ENCODE results near the gene ALOX15B. TPM values are rescaled to one million over a fixed set of nuclear protein-coding genes. Genes with fewer than 3 reads are reported as not detected.
A peak's percentile ranks its signal among the peaks of the same experiment; 100 is the strongest.

Gene ALOX15B
- total and polyA plus RNA-seq, 10 donors: 0.13 to 7.8 (median 2.7) TPM

DNA sequence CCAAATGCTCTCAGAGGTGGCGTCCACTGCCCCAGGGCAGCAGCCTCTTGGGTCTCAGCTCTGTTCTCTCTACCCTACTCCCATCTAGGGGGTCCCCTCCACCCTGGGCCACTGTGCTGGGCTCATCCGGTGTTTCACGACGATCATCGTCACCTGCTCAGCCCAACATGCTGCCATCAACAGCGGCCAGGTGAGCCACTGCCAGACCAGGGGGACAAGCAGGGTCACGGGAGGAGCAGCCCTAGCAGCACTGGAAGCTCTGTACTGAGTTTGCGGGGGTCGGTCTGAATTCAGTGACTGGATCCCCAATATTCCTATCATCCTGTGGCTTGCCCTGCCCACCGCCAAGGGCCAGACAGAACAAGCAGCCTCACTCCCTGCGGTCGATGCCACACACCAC, 32.6 kb downstream of the ALOX15B start:
- intact Hi-C loops (cut with DNase I; ENCODE audit: low total_unique reads): loop anchor here (10.0 kb wide), 1 partner anchor 233 kb away; no protein-coding TSS in a partner anchor

DNA sequence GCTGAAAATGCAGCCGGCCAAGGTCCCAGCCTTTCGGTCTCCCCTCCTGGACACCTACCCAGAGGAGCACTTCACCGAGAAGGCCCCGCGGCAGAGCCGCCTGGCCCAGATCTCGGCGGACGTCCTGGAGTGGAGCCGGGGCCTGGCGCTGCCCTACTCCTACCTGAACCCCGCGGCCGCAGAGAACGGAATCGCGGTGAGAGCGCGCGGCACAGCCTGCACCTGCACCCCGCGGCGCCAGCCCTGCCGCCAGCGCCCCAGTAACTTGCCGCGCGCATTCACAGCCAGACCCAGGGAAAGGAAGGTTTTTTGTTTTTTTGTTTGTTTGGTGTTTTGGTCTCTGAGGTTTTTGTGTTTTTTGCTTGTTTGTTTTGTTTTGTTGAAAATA, 33.5 kb downstream of the ALOX15B start:
- H3K27me3 ChIP-seq (replicated peaks in 1 of 7): peaks cover 0 to 77% (median 56%) of the 10 kb centered on the region in 7 donors
- TF ChIP-seq POLR2AphosphoS5 (IDR thresholded peaks at IDR 0.05) (no peak), POLR2A (IDR thresholded peaks at IDR 0.05) (no peak)
- WGBS, 5 donors: 8 to 11% (median 9%) methylated on average over 23 to 28 of the region's 28 CpGs
- no peaks in the 10 kb centered on the region for H3K36me3 ChIP-seq
- peak overlapping the region in 2 of 8 donors; percentile 9 to 59 for H3K4me3 ChIP-seq
- intact Hi-C loops (cut with DNase I; ENCODE audit: low total_unique reads): loop anchor here (10.0 kb wide), 1 partner anchor 232 kb away; no protein-coding TSS in a partner anchor
- H3K27ac ChIP-seq: no peak overlapping the region
- H3K4me1 ChIP-seq: peaks cover 7 to 41% (median 25%) of the 10 kb centered on the region in 6 donors
- no peaks in the 10 kb centered on the region for H3K9me3 ChIP-seq
- peak; percentile 73 for DNase-seq

More for the DNA sequence above, 32.6 kb downstream of the ALOX15B start:
- Histone ChIP-seq H3K9me3 (no peaks in the 10 kb centered on the region), H3K27me3 (replicated peaks in 1 of 7) (peaks cover 0 to 73% (median 49%) of the 10 kb centered on the region in 7 donors), H3K27ac (no peak overlapping the region), H3K4me3 (no peak overlapping the region), H3K36me3 (no peaks in the 10 kb centered on the region), H3K4me1 (peaks cover 7 to 41% (median 25%) of the 10 kb centered on the region in 6 donors)
- WGBS, 5 donors: 88 to 93% (median 92%) methylated on average over 10 to 12 of the region's 12 CpGs
- TF ChIP-seq, protein P1, sequence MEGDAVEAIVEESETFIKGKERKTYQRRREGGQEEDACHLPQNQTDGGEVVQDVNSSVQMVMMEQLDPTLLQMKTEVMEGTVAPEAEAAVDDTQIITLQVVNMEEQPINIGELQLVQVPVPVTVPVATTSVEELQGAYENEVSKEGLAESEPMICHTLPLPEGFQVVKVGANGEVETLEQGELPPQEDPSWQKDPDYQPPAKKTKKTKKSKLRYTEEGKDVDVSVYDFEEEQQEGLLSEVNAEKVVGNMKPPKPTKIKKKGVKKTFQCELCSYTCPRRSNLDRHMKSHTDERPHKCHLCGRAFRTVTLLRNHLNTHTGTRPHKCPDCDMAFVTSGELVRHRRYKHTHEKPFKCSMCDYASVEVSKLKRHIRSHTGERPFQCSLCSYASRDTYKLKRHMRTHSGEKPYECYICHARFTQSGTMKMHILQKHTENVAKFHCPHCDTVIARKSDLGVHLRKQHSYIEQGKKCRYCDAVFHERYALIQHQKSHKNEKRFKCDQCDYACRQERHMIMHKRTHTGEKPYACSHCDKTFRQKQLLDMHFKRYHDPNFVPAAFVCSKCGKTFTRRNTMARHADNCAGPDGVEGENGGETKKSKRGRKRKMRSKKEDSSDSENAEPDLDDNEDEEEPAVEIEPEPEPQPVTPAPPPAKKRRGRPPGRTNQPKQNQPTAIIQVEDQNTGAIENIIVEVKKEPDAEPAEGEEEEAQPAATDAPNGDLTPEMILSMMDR (IDR thresholded peaks at IDR 0.05 in 8 of 11, conservative IDR thresholded peaks at IDR 0.05 in 3 of 11): no peak
- no peak for TF ChIP-seq POLR2AphosphoS5 (IDR thresholded peaks at IDR 0.05)
- no peak for TF ChIP-seq POLR2A (IDR thresholded peaks at IDR 0.05)
- DNase-seq: peak; percentile 47

DNA sequence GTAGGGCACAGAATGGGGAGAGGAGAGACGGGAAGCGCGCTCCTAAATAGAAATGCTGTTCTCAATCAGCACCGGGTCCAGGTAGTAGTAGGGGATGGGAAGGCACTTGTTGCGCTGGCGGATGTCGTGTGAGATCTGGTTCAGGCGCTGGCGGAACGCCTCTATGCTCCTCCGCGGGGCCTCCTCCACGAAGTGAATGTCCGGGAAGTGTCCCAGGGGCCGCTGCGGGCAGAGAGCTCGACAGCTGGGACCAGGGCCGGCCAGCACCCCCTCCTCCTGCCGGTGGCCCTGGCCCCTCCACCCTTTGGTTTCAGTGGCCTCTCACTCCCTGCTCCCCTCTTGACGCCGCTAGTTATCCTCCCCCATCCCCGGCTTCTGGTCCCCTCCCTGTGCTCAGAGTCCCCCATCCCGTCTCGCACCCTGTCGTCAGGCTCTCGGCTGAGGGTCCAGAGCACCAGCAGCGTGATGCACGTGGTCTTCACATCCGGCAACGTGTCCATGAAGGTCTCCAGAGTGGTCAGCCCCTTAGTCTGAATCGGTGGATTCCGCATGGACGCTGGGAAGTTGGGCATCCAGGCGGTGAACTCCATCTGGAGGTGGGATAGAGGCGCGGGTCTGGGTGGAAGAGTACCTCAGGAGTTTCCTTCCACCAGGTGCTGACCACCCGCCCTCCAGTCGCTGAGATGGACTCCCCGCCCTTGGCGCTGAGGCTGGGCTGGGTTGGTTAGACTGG, 34.0 kb downstream of the ALOX15B start:
- Histone ChIP-seq H3K27ac (no peak overlapping the region), H3K36me3 (no peaks in the 10 kb centered on the region), H3K4me1 (peaks cover 7 to 41% (median 25%) of the 10 kb centered on the region in 6 donors), H3K4me3 (peak overlapping the region in 4 of 8 donors; percentile 4 to 59 (median 10)), H3K27me3 (replicated peaks in 1 of 7) (peaks cover 0 to 82% (median 62%) of the 10 kb centered on the region in 7 donors), H3K9me3 (no peaks in the 10 kb centered on the region)
- intact Hi-C loops (cut with DNase I; ENCODE audit: low total_unique reads): loop anchor here (10.0 kb wide), 1 partner anchor 232 kb away; no protein-coding TSS in a partner anchor
- peak; percentile 82 for DNase-seq
- TF ChIP-seq, protein P1 (IDR thresholded peaks at IDR 0.05 in 8 of 11, conservative IDR thresholded peaks at IDR 0.05 in 3 of 11): no peak
- WGBS, 5 donors: 2 to 7% (median 5%) methylated on average over 34 to 40 of the region's 40 CpGs

DNA sequence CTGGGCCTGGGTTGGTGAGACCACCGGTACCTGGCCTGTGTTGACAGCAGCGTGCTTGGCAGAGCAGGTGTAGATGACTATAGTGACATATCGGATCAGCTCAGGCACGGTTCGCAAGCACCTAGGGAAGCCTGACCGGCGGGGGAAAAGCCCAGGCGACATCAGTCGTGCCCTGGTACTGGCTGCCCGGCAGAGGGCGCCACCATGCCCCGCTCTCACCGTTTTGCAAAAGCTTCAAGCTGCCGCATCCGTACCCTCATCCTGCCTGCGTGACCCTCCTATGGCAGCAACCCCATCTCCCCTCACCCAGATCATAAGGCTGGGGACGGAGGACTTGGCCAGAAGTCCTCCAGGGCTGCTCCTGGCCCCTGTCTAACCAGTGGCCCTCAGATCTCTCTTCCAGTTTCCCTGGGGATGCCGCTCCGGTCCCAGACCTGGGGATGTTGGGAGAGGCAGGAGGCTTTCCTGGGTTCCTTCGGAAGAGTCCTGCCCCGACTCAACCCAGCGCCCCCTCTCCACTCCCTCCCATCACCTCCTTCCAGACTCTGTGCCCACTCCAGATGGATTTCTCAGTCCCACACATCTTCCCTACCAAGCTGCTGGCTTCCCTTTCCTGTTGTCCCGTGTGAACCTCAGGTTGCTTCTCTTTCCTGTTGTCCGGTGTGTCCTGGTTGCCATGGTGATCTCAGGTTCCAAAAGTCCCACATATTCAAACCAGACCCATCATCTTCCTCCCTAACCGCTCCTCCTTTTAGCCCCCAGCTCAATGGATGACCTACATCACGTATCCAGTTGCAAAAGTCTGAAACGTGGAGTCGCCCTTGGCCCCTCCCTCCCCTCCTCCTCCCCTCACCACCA, 35.0 kb downstream of the ALOX15B start:
- intact Hi-C loops (cut with DNase I; ENCODE audit: low total_unique reads): loop anchor here (10.0 kb wide), 1 partner anchor 231 kb away; no protein-coding TSS in a partner anchor
- no peaks in the 10 kb centered on the region for H3K9me3 ChIP-seq
- H3K36me3 ChIP-seq: no peaks in the 10 kb centered on the region
- H3K27me3 ChIP-seq (replicated peaks in 1 of 7): peaks cover 0 to 91% (median 63%) of the 10 kb centered on the region in 7 donors
- H3K4me3 ChIP-seq: peak overlapping the region in 1 of 8 donors; percentile 59
- 4 to 9% (median 6%) methylated on average over 24 to 28 of the region's 28 CpGs for WGBS, 5 donors
- TF ChIP-seq POLR2A (IDR thresholded peaks at IDR 0.05): no peak
- TF ChIP-seq, protein P1 (IDR thresholded peaks at IDR 0.05 in 8 of 11, conservative IDR thresholded peaks at IDR 0.05 in 3 of 11): peak; percentile 66 to 96 (median 94)
- TF ChIP-seq POLR2AphosphoS5 (IDR thresholded peaks at IDR 0.05): peak in 2 of 3 donors; percentile 26 to 34
- peak; percentile 95 for DNase-seq
- no peak overlapping the region for H3K27ac ChIP-seq
- peaks cover 7 to 36% (median 26%) of the 10 kb centered on the region in 6 donors for H3K4me1 ChIP-seq
